Measurements from ENCODE around the gene STXBP6.
A peak's percentile ranks its signal among the peaks of the same experiment; 100 is the strongest.

Gene STXBP6

GRCh38 chr14:24911324-24912109, 138.4 kb downstream of the STXBP6 start:
- DNase-seq = peak; percentile 35

GRCh38 chr14:24910408-24910986, 139.4 kb downstream of the STXBP6 start:
- DNase-seq = no peak

DNA sequence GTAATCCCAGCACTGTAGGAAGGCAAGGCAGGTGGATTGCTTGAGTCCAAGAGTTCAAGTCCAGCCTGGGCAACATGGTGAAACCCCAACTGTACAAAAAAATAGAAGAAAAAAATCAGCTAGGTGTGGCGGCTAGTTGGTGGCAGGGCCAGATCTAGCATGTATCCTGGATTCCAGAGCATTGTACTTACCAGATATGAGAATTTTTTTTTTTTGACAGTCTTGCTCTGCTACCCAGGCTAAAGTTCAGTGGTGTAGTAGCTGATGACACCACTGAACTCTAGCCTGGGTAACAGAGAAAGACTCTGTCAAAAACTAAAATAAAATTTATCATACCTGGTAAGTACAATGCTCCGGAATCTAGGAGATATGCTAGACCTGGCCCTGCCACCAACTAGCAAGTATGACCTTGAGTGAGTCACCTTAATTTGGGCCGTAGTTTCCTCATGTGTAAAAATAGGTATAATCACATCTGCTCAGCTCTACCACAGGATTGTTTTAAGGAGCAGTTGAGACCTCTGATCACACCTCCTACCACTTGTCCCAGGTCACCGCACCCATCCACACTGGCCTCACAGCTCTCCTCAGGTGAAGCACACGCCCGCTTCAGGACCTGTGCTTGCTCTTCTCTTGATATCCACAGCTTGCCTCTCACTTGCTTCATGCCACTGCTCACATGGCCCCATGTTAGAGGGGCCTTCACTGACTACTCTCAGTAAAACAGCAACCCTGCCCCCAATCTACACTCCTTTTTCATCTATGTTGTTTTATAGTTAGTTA, 140.2 kb downstream of the STXBP6 start:
- no peak for DNase-seq

DNA sequence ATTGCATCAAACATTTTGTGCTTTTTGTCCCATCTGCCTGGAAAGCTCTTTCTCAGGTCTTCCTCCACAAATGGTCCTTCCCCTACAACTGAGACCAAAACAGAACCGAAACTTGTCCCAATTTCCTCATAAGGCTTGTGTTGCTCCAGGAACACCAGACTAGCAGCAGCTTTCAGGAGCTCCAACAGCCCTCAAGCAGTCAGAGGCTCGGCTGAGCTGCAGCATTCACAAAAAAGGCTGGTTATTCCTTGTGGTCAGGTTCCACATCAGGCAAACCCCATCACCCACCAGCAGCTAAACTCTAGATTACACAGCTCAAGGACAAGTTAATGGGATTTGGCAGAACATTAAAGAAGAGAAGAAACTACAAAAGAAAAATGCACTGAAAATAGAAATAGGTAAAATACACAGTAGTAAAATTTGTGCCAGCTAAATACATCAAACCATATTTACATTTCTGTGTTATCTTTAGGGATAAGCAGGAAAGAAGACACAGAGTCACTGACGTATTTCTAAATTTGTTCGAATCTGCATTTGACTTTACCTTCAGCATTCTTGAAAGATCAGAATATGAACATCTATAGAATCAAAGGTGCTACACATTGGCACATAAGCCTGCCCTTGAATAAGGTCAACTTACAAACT, 141.2 kb downstream of the STXBP6 start:
- DNase-seq = peak; percentile 80

DNA sequence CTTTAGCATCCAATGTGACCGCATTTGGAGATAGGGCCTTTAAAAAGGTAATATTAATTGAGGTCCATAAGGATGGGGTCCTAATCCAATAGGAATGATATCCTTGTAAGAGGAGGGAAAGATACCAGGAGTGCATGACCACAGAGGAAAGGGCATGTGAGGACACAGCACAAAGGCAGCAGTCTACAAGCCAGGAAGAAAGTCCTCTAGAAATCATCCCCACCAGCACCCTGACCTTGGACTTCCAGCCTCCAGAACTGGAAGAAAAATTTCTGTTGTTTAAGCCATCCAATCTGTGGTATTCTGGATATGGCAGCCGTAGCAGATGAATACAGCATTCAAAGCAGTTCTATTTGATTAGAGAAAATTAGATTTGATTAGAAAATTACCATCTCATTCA, 145.4 kb downstream of the STXBP6 start:
- no peak for DNase-seq

GRCh38 chr14:24903337-24903736, 146.6 kb downstream of the STXBP6 start:
- no peak for DNase-seq

GRCh38 chr14:24900269-24901100, 149.5 kb downstream of the STXBP6 start:
- no peak for DNase-seq

DNA sequence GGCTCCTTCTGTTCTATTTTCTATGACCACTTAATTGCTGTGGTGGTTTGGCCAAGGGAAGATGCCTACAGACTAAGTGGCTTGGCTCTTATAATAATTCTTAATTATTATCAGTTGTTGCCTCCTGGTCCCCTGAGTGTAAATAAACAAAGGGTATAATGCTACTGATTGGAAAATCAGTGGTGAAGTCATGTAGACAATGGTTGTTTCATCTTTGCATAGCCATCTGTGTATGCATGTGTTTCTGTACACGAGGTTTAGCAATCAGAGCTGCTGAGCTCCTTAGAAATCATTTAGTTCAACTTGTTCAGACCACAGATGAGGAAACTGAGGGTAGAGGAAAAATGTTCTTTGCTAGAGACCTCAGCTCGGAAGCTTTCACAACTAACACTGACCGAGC, 152.2 kb downstream of the STXBP6 start:
- no peak for DNase-seq

- DNase-seq = no peak
These were observed 154.3 kb downstream of the STXBP6 start for GRCh38 chr14:24895622-24896021.

DNA sequence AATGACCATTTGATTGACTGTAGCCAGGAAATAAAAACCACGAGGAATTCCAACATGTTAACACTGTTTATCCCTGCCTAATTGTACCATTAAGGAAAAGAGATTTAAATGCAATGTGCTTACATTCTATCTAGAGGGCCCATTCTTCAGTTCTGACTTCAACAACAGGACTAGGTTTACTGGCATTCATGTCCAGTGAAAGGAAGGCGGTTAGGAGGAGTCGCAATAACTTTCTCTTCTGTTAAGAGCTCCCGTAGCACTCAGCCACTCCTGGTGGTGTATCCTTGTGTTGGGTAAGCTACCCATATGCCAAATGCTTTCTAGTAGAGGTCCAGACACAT, 154.7 kb downstream of the STXBP6 start:
- DNase-seq = no peak

- no peak for DNase-seq
These were observed 155.2 kb downstream of the STXBP6 start for GRCh38 chr14:24894583-24895242.

DNA sequence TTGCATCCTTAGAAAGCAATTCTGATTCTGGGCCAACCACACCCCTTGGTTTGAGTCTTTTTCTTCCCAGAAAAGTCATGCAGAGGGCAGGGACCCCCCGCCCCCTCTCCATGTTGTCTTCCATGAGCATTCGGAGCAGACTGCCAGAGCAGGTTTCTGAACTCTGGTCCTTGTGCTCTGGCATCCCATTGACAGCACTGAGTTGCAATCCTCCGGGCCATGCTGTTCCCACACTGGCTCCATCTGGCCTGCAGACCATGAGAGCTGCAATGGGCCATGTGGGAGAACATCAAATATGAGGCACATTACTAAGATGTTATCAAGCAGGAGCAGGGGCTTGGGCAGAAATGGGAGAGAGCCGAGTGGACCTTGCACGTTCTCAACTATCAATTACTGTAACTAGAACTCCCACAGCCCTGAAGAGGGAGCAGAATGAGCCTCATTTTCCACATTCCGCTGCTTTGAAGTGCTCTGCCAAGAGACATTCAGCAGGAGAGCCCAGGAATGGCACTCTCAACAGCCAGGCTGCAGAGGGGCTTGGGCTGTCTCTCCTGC, 157.4 kb downstream of the STXBP6 start:
- no peak for DNase-seq

- no peak for DNase-seq
These were observed 157.9 kb downstream of the STXBP6 start for GRCh38 chr14:24891987-24892496.

- no peak for DNase-seq
These were observed 159.2 kb downstream of the STXBP6 start for GRCh38 chr14:24890716-24891115.

GRCh38 chr14:24889843-24890242, 160.1 kb downstream of the STXBP6 start:
- DNase-seq = no peak

DNA sequence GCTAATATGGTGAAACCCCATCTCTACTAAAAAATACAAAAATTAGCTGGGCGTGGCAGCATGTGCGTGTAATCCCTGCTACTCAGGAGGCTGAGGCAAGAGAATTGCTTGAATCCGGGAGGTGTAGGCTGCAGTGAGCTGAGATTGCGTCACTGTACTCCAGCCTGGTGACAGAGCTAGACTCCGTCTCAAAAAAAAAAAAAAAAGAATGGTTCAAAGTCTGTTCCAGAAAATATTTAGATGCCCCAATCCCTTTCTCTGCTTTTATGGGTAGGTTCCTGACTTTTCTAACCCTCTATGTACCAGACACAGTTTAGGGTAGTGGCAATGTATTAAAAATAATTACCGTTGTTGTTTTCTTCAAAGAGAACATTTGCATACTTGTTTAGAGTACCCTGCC, 161.4 kb downstream of the STXBP6 start:
- peak; percentile 35 for DNase-seq

GRCh38 chr14:24887623-24888304, 162.2 kb downstream of the STXBP6 start:
- DNase-seq = no peak

- no peak for DNase-seq
These were observed 164.5 kb downstream of the STXBP6 start for GRCh38 chr14:24885410-24885913.

GRCh38 chr14:24883576-24883975, 166.4 kb downstream of the STXBP6 start:
- DNase-seq = no peak

DNA sequence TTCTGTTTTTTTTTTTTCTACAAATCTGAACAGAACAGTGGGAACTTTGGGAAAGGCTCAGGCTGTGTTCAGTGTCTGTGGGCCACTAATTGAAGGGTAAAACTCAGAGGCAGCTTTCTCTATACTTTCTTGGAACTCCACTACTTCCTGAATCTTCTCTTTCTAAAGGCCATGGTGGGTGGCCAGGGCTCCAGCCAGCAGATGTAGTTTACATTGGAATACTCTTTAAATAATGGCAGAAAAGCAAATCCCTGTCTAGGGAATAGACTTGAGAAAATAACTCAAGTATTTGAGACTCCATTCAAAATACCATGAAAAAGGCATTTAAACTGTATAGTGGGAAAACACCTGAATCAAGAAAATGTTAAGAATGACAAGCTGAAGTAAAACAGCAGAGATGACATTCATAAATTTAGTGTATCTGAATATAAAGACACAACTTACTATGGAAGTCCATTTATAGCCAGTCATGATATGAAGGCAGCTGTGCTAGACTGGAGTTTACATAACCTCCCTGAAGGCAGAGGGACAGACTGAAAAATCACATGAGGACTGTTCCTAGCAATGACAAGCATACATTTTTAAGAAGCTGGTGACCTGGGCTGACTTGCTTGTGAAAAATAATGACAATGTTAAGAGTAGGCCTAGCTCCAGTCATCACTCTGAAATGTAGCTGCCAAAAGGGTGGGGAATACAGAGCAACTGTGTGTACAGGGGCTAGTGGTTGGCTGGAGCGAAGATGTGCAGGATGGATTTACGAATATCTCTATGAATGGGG, 168.6 kb downstream of the STXBP6 start:
- DNase-seq = no peak

Data from inflammatory macrophage treated with lipopolysaccharide for 4 hours (primary cell).